AG08396 (cell line): ENCODE data around the gene ZNF888.
"Not testable (repeated sequence)": the region's sequence is repeated elsewhere in the genome, so short reads cannot be mapped to it uniquely, and the experiment has no call there.

Experiments
- DNase-seq: peaks from one replicate; pipeline ENCODE4 v3.0.0; 2012; ENCODE audit warnings: low spot score, mixed read lengths

The ZNF888 gene

GRCh38 chr19:52941941-52942385 is 18.7 kb upstream of the ZNF888 start:
- DNase-seq, result peak; percentile 11

GRCh38 chr19:52941523-52941922 is 18.3 kb upstream of the ZNF888 start:
- DNase-seq, result not testable (repeated sequence)

- DNase-seq, result not testable (repeated sequence)
Observed at GRCh38 chr19:52940905-52941304, 17.7 kb upstream of the ZNF888 start.

GRCh38 chr19:52938761-52939160 is 15.5 kb upstream of the ZNF888 start:
- no peak for DNase-seq

GRCh38 chr19:52936954-52937325 is 13.7 kb upstream of the ZNF888 start:
- no peak for DNase-seq

GRCh38 chr19:52936151-52936953 is 13.1 kb upstream of the ZNF888 start:
- no peak for DNase-seq

GRCh38 chr19:52935434-52935833 is 12.2 kb upstream of the ZNF888 start:
- DNase-seq, result no peak

GRCh38 chr19:52924641-52925040 is 1.4 kb upstream of the ZNF888 start:
- not testable (repeated sequence) for DNase-seq

GRCh38 chr19:52923778-52924593 is 758 bp upstream of the ZNF888 start:
- peak; percentile 13 for DNase-seq

GRCh38 chr19:52917531-52917930 is 5.7 kb downstream of the ZNF888 start:
- DNase-seq, result no peak

- DNase-seq, result no peak
Observed at GRCh38 chr19:52910648-52911047, 12.6 kb downstream of the ZNF888 start.

GRCh38 chr19:52904052-52904780 is 19.0 kb downstream of the ZNF888 start:
- DNase-seq, result not testable (repeated sequence)

GRCh38 chr19:52901842-52902241 is 21.4 kb downstream of the ZNF888 start:
- DNase-seq, result no peak

- not testable (repeated sequence) for DNase-seq
Observed at GRCh38 chr19:52898596-52898995, 24.6 kb downstream of the ZNF888 start.

GRCh38 chr19:52898101-52898500 is 25.1 kb downstream of the ZNF888 start:
- DNase-seq, result no peak

GRCh38 chr19:52897138-52897935 is 25.9 kb downstream of the ZNF888 start, which contains the start of gene ZNF320:
ZNF320 (minus strand) TSS chr19:52897635; CDS start chr19:52890255, 7,380 bp downstream.
- peak; percentile 97 for DNase-seq

- peak; percentile 32 for DNase-seq
Observed at GRCh38 chr19:52896431-52897137, 26.6 kb downstream of the ZNF888 start.

- DNase-seq, result no peak
Observed at GRCh38 chr19:52891336-52891735, 31.9 kb downstream of the ZNF888 start.

- no peak for DNase-seq
Observed at GRCh38 chr19:52889931-52890330, 33.3 kb downstream of the ZNF888 start.

GRCh38 chr19:52889076-52889475 is 34.2 kb downstream of the ZNF888 start:
- DNase-seq, result no peak

- no peak for DNase-seq
Observed at GRCh38 chr19:52880895-52881389, 42.3 kb downstream of the ZNF888 start.
